Vagina (tissue), 2 donors: Measurements from ENCODE around the gene SNCA.

Experiments
- CTCF ChIP-seq, 3 experiments: fragments of 450-650 bp in 2 of 3; fragments of 200-600 bp in 1 of 3; sonication (generic) in 1 of 3; IDR thresholded peaks; one replicate each; pipeline ENCODE4 v1.5.1; 2017 to 2019; ENCODE audit warnings: antibody characterized with exemption in 3 of 3, mild to moderate bottlenecking in 2 of 3, moderate library complexity in 2 of 3
- POLR2A ChIP-seq, 2 donors: fragments of 450-650 bp; IDR thresholded peaks; one replicate each; pipeline ENCODE4 v1.6.1; 2017; ENCODE audit warnings: antibody characterized with exemption in 2 of 2, mild to moderate bottlenecking in 2 of 2, moderate library complexity in 2 of 2

- TF ChIP-seq CTCF (IDR thresholded peaks at IDR 0.05) (no peak), POLR2A (IDR thresholded peaks at IDR 0.05) (no peak)
These were observed 17.0 kb downstream of the SNCA start for GRCh38 chr4:89820010-89820409.
